Measurements from ENCODE around the gene USP8. TPM values are rescaled to one million over a fixed set of nuclear protein-coding genes. Genes with fewer than 3 reads are reported as not detected.

Gene USP8
- total RNA-seq, 2 donors from 2014 or later = 37.1 to 89.8 TPM

GRCh38 chr15:50542887-50543210 lies 118.6 kb downstream of the USP8 start:
- Histone ChIP-seq H3K4me3 (no peak overlapping the region), H3K36me3 (no peaks in the 10 kb centered on the region), H3K4me1 (ENCODE audit: control insufficient read depth in 1 of 2, low read depth in 2 of 2) (no peaks in the 10 kb centered on the region), H3K27me3 (replicated peaks; ENCODE audit: insufficient read depth) (no peaks in the 10 kb centered on the region), H3K27ac (no peak overlapping the region), H3K9me3 (no peaks in the 10 kb centered on the region)
- no peak for TF ChIP-seq CTCF (IDR thresholded peaks at IDR 0.05)
- no peak for ATAC-seq (ENCODE audit: insufficient number of reproducible peaks, low FRiP score, low read depth)
- no peak for DNase-seq (ENCODE audit: low spot score)

GRCh38 chr15:50543556-50543955 lies 119.4 kb downstream of the USP8 start:
- Histone ChIP-seq H3K36me3 (no peaks in the 10 kb centered on the region), H3K27ac (no peak overlapping the region), H3K27me3 (replicated peaks; ENCODE audit: insufficient read depth) (no peaks in the 10 kb centered on the region), H3K9me3 (no peaks in the 10 kb centered on the region), H3K4me3 (no peak overlapping the region), H3K4me1 (ENCODE audit: control insufficient read depth in 1 of 2, low read depth in 2 of 2) (no peaks in the 10 kb centered on the region)
- no peak for TF ChIP-seq CTCF (IDR thresholded peaks at IDR 0.05)
- ATAC-seq (ENCODE audit: insufficient number of reproducible peaks, low FRiP score, low read depth) = no peak
- no peak for DNase-seq (ENCODE audit: low spot score)

- ATAC-seq (ENCODE audit: insufficient number of reproducible peaks, low FRiP score, low read depth) (no peak), DNase-seq (ENCODE audit: low spot score) (no peak)
- no peaks in the 10 kb centered on the region for H3K36me3 ChIP-seq
- H3K9me3 ChIP-seq = no peaks in the 10 kb centered on the region
- H3K27me3 ChIP-seq (replicated peaks; ENCODE audit: insufficient read depth) = no peaks in the 10 kb centered on the region
- no peak for TF ChIP-seq CTCF (IDR thresholded peaks at IDR 0.05)
- no peak overlapping the region for H3K27ac ChIP-seq
- H3K4me3 ChIP-seq = no peak overlapping the region
- no peaks in the 10 kb centered on the region for H3K4me1 ChIP-seq (ENCODE audit: control insufficient read depth in 1 of 2, low read depth in 2 of 2)
These were observed 120.2 kb downstream of the USP8 start for GRCh38 chr15:50544368-50544767.

- no peaks in the 10 kb centered on the region for H3K9me3 ChIP-seq
- H3K27me3 ChIP-seq (replicated peaks; ENCODE audit: insufficient read depth) = no peaks in the 10 kb centered on the region
- H3K4me3 ChIP-seq = no peak within 1 kb of the TSS
- H3K4me1 ChIP-seq (ENCODE audit: control insufficient read depth in 1 of 2, low read depth in 2 of 2) = no peaks in the 10 kb centered on the region
- TF ChIP-seq CTCF (IDR thresholded peaks at IDR 0.05) = no peak
- DNase-seq (ENCODE audit: low spot score) = no peak
- no peak within 1 kb of the TSS for H3K27ac ChIP-seq
- no peaks in the 10 kb centered on the region for H3K36me3 ChIP-seq
- no peak for ATAC-seq (ENCODE audit: insufficient number of reproducible peaks, low FRiP score, low read depth)
These were observed 122.4 kb downstream of the USP8 start, which contains the start of gene USP50 for GRCh38 chr15:50546566-50546965. Gene USP50, minus strand, starts transcription at chr15:50546666. Its CDS starts 141 bp downstream, at chr15:50546525.

GRCh38 chr15:50549326-50549725 lies 125.1 kb downstream of the USP8 start:
- no peaks in the 10 kb centered on the region for H3K9me3 ChIP-seq
- no peak for DNase-seq (ENCODE audit: low spot score)
- no peaks in the 10 kb centered on the region for H3K4me1 ChIP-seq (ENCODE audit: control insufficient read depth in 1 of 2, low read depth in 2 of 2)
- no peak overlapping the region for H3K27ac ChIP-seq
- TF ChIP-seq CTCF (IDR thresholded peaks at IDR 0.05) = no peak
- ATAC-seq (ENCODE audit: insufficient number of reproducible peaks, low FRiP score, low read depth) = no peak
- no peak overlapping the region for H3K4me3 ChIP-seq
- H3K27me3 ChIP-seq (replicated peaks; ENCODE audit: insufficient read depth) = no peaks in the 10 kb centered on the region
- no peaks in the 10 kb centered on the region for H3K36me3 ChIP-seq

All from thoracic aorta (tissue), 2 donors.